GM18909 (cell line): ENCODE results near the gene GAREM2.

Experiments used
- ATAC-seq: cut with Tn5 transposase; IDR thresholded peaks from one replicate; pipeline ENCODE4 v1.9.1; 2021; ENCODE audit warnings: mild to moderate bottlenecking; ENCODE audit not compliant: unreplicated experiment, poor library complexity

GAREM2 gene

GRCh38 chr2:26169226-26169625 lies 3.7 kb upstream of the GAREM2 start:
- no peak for ATAC-seq

DNA sequence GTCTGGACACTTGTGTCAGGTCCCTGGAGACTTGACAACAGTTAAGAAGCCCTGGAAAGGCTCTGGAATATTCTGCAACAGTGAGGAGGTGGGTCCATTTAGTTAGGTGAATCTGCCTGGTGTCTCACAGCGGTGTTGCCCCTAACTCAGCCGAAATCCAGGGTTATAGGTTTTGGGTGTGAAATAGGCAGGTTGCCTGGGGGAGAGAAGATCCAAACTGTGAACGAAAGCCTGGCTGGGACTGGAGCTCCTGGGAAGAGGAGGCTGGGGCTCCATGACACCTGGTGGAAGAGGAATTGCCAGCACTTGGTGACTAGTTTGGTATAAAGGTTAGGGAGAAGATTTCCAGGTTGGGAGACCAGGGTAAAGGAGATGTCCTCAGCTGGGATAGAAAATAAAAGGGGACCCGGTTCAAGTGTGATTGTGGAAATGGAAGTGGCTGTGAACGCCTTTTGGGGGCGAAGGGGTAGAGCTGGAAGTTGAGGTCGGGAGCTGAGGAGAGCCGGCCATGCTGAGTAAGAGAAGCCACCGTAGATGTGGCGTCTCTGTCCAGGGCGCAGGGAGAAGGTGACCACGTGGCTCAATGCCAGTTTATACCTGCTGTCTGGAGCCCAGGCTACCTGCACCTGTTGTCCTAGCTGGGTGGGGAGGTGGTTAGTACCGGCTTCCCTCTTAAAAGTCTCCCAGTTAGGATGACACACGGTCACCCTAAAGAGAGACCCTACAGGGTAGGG lies 3.0 kb upstream of the GAREM2 start:
- ATAC-seq, result no peak

DNA sequence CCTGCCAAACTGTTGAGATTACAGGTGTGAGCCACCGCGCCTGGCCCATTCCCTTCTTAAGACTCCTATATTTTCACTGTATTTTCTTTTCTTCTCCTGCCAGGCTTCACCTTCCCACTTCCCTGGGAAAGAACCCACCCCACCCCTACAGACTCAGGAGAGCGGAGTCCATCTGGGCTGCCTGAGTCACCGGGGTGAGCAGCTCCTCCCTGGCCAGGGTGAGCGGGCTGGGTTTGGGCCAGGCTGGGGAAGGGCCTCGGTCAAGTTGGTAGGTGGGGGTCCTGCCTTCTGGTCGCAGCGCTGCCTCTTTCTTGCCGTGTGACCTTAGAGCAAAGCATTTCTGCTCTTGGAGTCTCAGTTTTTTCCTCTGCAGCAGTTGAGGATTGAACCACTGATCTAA lies 2.1 kb upstream of the GAREM2 start:
- no peak for ATAC-seq

DNA sequence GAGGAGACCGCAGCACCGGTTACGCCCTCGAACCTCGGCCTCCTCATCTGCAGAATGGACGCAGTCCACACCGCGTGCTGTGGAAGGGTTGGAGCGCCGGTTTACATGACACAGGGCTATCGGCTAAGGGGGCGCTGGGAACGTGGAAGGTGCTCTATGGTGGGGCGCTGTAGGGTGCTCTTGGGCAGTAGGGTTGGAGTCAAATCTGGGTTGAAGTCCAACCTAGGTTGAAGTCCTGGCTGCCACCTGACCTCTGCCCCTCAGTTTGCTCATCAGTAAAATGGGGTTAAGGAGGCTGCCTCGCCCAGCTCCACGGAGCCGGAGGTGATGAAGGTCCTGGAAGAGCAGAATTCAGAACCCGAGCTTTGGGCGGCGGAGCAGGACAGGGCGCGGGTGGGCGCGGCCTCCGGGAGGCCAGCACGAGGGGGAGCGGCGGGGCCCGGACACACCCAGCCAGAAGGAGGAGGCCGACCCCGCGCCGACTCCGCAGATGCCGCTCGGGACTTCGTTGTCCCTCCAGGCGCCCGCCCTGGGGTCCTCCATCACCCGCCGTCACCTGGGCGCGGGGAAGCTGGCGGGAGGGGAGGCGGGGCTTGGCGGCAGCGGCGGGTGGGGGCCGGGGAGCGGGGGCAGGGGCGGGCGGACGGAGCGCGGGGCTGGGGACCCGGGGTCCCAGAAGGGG lies 558 bp upstream of the GAREM2 start:
- no peak for ATAC-seq

DNA sequence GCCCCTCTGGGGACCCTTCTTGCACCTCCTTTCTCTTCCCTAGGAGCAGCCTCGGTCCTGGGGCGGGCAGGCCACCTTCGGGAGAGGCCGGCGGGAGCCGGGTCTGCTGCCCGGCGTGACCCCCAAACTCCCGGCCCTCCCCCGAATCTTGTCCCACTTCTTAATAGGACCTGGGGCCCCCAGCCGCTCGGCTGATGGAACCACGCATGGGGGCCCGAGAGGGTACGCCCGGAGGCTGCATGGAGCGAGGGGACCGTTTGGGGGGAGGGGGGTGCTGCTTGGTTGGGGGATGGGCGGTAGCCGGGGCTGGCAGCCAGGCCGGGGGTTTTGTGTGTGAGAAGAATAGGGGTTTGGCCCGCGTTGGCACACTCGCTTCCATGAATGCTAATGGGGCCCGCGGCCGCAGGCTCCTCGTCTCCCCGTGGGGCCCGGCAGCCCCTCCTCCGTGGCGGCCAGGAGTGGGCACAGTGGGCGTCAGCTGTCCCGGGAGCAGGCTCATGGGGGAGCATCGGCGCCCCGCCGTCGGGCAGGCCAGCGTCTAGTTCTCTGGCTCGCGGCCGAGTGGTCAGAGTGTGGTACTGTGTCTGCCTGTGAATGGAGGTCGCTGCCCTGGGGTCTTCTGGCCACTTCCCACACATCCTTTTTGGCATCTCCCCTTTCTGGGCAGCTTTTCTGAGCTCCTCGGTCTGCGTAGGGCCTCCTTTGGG lies 1.0 kb downstream of the GAREM2 start:
- ATAC-seq, result no peak

DNA sequence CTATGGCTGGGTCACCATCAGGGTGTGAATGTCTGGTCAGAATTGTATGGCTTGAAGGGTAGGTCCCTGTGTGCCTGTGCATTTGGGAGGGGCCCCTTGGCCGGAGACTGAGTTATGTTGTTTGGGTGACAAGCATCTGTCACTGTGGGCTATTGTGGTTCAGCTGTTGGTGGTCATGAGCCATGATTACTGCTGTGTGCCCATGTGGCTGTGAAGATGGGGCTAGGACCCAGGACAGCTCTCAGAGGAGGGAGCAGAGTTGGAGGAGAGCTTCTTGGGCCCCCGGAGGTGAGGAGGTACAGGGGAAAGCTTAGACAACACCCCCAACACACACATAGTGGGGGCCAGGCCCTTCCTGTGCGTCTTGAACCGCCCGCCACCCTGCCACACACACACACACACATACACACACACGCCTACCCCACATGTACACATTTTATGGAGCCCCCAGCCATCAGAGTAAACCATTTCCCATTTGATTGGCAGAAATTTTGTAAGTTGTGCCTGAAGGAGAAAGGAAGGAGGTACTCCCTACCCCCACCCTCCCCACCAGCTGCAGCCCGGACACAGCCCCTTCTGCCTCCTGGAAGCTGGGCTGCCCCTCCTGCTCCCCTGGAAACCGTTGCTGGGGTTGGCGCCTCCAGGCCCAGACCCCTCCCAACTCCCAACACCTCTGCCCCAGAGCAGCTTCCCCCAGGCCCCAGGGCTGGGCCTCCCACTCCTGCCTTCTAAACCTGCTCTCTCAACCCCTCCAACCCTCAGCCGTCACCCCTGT lies 2.0 kb downstream of the GAREM2 start:
- no peak for ATAC-seq

GRCh38 chr2:26175466-26176278 lies 2.8 kb downstream of the GAREM2 start:
- ATAC-seq, result no peak

DNA sequence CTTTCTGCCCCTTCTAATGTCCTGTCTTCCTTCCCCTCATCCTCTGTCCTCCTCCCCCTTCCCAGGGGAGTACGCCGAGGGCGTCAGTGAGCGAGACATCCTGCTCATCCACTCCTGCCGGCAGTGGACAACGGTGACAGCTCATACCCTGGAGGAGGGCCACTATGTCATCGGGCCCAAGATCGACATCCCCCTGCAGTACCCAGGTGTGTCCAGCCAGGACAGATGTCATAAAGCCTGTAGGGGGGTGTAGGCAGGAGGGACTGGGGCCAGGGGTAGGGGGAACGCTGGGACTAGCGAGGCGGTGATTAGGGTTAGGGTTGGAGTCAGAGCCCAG lies 3.4 kb downstream of the GAREM2 start:
- no peak for ATAC-seq

GRCh38 chr2:26177122-26177521 lies 4.2 kb downstream of the GAREM2 start:
- ATAC-seq, result no peak

DNA sequence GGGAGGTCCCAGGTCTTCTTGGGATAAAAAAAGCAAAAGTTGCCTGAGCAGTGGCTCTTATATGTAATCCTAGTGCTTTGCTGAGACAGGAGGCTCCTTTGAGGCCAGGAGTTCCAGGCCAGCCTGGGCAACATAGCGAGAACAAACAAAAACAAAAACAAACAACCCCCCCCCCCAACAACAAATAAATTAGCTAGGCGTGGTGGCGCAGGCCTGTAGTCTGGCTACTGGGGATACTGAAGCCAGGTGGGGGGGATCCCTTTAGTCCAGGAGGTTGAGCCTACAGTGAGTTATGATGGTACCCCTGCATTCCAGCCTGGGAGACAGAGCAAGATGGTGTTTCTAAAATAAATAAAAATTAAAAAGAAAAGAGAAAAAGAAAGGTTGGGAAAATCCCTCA lies 5.4 kb downstream of the GAREM2 start:
- no peak for ATAC-seq

DNA sequence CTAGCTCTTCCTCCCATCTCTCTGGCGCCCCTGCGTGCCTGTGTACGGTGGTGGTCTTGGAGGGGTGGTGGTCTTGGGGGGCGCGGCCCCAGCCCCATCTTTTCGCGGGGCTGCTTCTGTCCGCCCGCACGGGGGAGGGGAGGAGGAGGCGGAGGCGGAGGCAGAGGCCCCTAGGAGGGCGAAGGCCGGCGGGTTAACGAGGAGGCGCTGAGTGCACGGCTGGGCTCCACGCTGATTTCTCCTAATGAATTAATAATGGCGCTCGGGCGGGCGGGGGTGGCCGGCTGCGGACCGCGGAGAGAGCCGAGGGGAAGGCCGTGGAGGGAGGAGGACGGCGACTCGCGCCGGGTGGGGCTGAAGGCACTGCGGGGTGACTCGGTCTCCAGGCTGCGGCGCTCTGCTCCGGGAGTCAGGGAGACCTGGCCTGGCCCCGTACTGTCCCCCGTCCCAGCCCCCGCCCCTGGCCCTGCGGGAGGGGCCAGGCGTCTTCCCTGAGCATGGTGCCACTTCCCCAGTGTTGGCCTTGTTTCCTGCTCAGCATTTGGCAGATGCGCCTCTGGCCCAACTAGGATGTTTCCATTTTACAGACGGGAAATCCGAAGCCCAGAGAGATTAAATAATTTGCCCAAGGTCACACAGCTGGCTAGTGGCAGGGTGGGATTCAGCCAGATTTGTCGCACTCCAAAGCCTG lies 6.0 kb downstream of the GAREM2 start:
- no peak for ATAC-seq

- no peak for ATAC-seq
Measured at GRCh38 chr2:26179446-26179913, 6.6 kb downstream of the GAREM2 start.

DNA sequence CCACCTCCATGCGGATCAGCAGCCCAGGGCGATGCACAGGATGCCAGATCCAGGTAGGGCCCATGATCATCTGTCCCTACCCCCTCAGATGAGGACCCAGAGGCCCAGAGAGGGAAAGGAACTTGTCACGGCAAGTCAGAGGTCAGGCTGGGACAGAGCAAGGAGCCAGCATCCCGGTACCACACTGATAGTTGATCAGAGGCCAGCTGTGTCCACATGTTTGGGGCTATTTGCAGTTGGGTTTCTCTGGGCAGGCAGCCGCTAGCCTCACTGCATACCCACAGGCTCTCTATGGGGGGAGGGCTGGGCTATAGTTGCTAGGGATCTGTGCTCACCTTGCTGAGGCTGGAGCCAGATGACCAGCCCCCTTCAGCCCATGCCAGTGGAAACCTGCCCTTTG lies 9.6 kb downstream of the GAREM2 start:
- ATAC-seq, result no peak

DNA sequence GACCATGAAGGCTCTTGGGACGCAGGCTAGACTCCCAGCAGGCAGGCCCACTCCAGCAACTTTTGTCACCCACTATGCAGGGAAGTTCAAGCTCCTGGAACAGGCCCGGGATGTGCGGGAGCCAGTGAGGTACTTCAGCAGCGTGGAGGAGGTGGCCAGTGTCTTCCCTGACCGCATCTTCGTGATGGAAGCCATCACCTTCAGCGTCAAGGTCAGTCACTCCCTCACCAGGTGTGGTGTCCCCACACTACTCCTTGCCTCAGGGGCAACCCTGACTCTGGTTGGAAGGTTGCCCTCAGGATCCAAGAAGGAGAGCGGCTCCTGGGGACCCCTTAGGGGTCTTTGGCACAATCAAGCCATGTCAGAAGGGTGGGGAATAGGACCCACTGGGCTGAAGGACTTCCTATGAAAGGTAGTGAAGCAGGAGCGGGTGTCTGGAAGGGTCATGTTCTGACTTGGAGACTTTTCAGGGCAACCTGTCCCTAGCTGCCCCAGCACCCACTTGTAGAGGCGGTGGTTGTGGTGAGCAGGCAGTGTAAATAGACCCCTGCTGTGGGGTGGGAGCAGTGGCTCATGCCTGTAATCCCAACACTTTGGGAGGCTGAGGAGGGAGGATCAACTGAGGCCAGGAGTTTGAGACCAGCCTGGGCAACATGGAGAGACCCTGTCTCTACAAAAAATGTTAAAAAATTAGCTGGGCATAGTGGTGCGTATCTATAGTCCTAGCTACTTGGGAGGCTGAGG lies 10.2 kb downstream of the GAREM2 start:
- no peak for ATAC-seq

DNA sequence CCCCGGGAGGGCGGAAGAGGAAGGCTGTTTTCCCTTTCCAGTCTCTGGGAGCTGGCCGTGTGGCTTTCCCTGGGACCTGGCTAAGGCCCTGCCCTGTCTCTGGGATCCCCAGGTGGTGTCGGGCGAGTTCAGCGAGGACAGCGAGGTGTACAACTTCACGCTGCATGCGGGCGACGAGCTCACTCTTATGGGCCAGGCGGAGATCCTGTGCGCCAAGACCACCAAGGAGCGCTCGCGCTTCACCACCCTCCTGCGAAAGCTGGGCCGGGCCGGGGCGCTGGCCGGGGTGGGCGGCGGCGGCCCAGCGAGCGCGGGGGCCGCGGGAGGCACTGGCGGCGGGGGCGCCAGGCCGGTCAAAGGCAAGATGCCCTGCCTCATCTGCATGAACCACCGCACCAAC lies 11.2 kb downstream of the GAREM2 start:
- ATAC-seq, result no peak

GRCh38 chr2:26184555-26185303 lies 11.8 kb downstream of the GAREM2 start:
- peak; percentile 72 for ATAC-seq

DNA sequence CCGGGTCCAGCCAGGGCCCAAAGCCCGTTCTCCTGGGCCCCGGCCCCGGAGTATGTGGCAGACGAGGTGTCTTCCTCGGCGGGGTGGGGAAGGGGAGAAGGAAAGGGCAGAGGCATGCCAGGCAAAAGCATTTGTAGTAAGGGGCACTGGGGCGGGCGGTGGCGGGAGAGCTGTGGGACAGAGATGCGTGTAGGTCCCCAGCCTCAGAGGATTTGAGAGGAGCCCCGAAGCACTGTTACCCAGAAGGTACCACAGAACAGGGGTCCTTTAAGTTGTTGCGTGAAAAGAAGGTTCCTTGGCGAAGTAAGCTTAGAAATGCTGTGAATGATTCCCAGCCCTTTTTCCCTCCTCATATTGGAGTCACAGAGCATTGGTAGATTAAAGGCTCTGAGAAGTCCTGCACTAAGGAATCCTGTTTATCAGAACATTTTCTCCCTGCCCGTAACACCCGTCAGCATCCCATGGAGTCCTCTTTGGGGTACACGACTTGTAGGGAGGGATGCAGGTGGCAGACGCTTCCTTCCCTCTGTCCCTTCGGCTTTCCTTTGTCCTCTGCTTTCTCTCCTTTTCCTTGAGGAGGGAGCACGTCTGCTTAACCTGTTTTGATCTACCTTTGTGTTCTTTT lies 12.5 kb downstream of the GAREM2 start:
- no peak for ATAC-seq
